SK-N-MC (cell line): ENCODE measurements around the gene TSPAN4.

Experiments
- DNase-seq: peaks from one replicate; pipeline ENCODE4 v3.0.0-alpha.2; 2011; ENCODE audit warnings: low read depth, low spot score
- H3K27ac ChIP-seq: fragments of 200-600 bp; sonication (generic); 2 replicates; pipeline ENCODE4 v1.5.1; 2016; ENCODE audit warnings: mixed run types
- H3K36me3 ChIP-seq: fragments of 200-600 bp; sonication (generic); 2 replicates; pipeline ENCODE4 v1.6.1; 2017; ENCODE audit warnings: antibody characterized with exemption, low read length, mixed read lengths; ENCODE audit not compliant: insufficient read depth
- H3K4me3 ChIP-seq: fragments of 200-600 bp; sonication (generic); 2 replicates; pipeline ENCODE4 v1.5.1; 2016
- H3K9ac ChIP-seq: fragments of 200-600 bp; sonication (generic); 2 replicates; pipeline ENCODE4 v1.8.0; 2017; ENCODE audit warnings: mixed run types, mixed read lengths; ENCODE audit not compliant: insufficient read length
- H3K9me3 ChIP-seq: fragments of 200-600 bp; sonication (generic); 2 replicates; pipeline ENCODE4 v1.6.1; 2017; ENCODE audit warnings: low read depth, mild to moderate bottlenecking, antibody characterized with exemption, low read length, moderate library complexity, mixed read lengths
- EZH2 ChIP-seq: fragments of 200-600 bp; sonication (generic); IDR thresholded peaks from one replicate; pipeline ENCODE4 v1.6.1; 2017; ENCODE audit warnings: antibody characterized with exemption
- FOXP2 ChIP-seq: optimal IDR thresholded peaks from 2 replicates; pipeline ENCODE3; 2011; ENCODE audit warnings: mild to moderate bottlenecking, moderate library complexity; ENCODE audit not compliant: insufficient read depth; ENCODE audit errors: extremely low read length, control extremely low read depth
- POLR2AphosphoS5 ChIP-seq: IDR thresholded peaks from 2 replicates; pipeline ENCODE4 v1.6.1; 2012; ENCODE audit warnings: mild to moderate bottlenecking, low read depth, low read length, borderline replicate concordance

The TSPAN4 gene

GRCh38 chr11:873706-874105 is 31.1 kb downstream of the TSPAN4 start:
- Histone ChIP-seq H3K9ac (no peak overlapping the region), H3K27ac (no peak overlapping the region), H3K36me3 (peaks cover 3% of the 10 kb centered on the region; the same call in 1 of the 2 replicates), H3K9me3 (no peaks in the 10 kb centered on the region), H3K4me3 (no peak overlapping the region)
- no peak for DNase-seq
- TF ChIP-seq EZH2 (no peak), FOXP2 (no peak), POLR2AphosphoS5 (no peak)

DNA sequence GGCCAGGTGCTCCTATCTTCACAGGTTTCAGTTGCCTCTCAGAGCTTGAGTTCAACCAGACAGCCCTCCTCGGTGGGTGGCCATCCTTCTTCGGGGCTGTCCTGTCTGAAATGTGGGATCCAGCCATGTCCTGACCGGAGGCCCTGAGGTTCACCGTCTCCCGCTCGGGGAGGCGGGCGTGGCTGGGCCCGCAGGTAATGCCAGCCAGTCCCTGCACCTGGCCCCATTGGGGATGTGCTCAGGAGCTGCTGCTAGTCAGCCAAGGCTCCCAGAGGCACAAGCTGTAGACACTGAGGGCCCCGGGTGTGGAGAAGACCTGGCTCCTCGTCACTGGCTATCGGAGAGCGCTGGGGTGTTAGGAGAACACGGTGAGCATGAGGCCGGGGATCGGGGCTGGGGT is 32.6 kb downstream of the TSPAN4 start:
- no peak overlapping the region for H3K9ac ChIP-seq
- no peaks in the 10 kb centered on the region for H3K9me3 ChIP-seq
- H3K4me3 ChIP-seq, result no peak overlapping the region
- H3K27ac ChIP-seq, result no peak overlapping the region
- peaks cover 5% of the 10 kb centered on the region; the same call in 1 of the 2 replicates for H3K36me3 ChIP-seq
- TF ChIP-seq FOXP2 (no peak), EZH2 (no peak), POLR2AphosphoS5 (no peak)
- DNase-seq, result no peak

DNA sequence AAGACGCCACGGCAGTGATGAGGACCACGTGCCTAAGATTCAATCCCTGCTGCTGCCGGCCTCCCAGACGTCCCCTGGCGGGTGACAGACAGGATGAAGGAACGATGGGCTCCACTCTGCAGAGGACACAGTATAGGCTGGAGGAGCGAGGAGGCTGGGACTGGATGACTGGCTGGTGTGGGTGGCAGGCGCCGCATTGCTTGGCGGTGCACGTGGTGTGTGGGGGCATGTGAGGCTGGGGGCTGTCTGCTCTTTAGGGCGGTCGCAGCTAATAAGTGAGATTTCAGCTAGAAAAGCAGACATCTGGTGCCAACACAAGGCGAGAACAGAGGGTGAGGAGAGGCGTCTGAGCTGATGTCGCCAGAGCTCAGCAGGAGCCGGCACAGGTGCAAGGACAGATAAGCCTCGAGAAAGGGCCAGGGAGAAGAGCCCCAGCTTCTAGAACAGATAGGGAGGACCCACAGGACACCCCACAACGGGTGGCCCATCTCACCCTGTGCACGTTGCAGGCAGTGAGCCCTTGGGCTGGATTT is 33.2 kb downstream of the TSPAN4 start:
- no peak for DNase-seq
- TF ChIP-seq FOXP2 (no peak), POLR2AphosphoS5 (no peak), EZH2 (no peak)
- Histone ChIP-seq H3K27ac (no peak overlapping the region), H3K9me3 (no peaks in the 10 kb centered on the region), H3K9ac (no peak overlapping the region), H3K36me3 (peaks cover 9% of the 10 kb centered on the region; the same call in 1 of the 2 replicates), H3K4me3 (no peak overlapping the region)

DNA sequence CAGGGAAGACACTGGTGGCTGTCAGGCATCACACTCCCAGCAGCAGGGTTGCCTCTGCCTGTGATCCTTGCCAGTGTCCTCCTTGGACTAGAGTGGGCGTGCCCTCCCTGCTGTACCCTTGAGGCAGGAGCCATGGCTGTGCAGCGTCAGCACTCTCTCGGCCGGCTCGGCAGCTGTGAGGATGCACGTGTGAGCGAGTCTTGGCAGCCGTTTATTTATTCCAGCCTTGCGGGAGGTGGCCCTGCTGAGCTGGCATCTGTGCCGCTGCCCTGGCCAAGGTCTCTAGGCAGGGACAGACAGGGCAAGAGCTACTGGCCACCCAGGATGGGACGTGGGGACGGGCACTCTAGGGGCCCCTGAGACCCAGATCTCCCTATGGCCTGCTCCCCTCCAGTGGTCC is 33.9 kb downstream of the TSPAN4 start:
- Histone ChIP-seq H3K4me3 (no peak overlapping the region), H3K9ac (no peak overlapping the region), H3K27ac (no peak overlapping the region), H3K36me3 (peaks cover 10% of the 10 kb centered on the region; the same call in 1 of the 2 replicates), H3K9me3 (no peaks in the 10 kb centered on the region)
- TF ChIP-seq EZH2 (no peak), FOXP2 (no peak), POLR2AphosphoS5 (peak; percentile 41; the same call in 1 of the 2 replicates)
- DNase-seq, result no peak

DNA sequence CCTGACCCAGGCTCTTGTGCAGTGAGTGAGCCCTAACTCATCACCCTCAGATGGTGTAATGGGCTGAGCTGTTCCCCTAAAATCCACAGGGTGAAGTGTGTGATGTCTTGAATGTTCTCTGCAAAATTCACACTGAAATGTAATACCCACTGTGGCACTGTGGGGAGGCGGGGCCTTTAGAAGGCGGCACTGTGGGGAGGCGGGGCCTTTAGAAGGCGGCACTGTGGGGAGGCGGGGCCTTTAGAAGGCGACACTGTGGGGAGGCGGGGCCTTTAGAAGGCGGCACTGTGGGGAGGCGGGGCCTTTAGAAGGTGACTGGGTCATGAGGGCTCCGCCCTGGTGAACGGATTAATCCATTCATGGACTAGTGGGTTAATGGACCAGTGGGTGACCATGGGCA is 34.9 kb downstream of the TSPAN4 start:
- H3K27ac ChIP-seq, result 0 out of 2 replicates have a peak overlapping the region, but pooled peaks have one; percentile 31
- no peak overlapping the region for H3K9ac ChIP-seq
- no peak for DNase-seq

GRCh38 chr11:880447-880846 is 37.8 kb downstream of the TSPAN4 start:
- H3K9me3 ChIP-seq, result no peaks in the 10 kb centered on the region
- H3K4me3 ChIP-seq, result no peak overlapping the region
- no peak for DNase-seq
- TF ChIP-seq FOXP2, result no peak
- TF ChIP-seq POLR2AphosphoS5, result no peak
- TF ChIP-seq EZH2, result no peak
- H3K9ac ChIP-seq, result no peak overlapping the region
- H3K27ac ChIP-seq, result peak overlapping the region; percentile 26
- H3K36me3 ChIP-seq, result peaks cover 8% of the 10 kb centered on the region; the same call in 1 of the 2 replicates

More for the DNA sequence above, 34.9 kb downstream of the TSPAN4 start:
- Histone ChIP-seq H3K9me3 (no peaks in the 10 kb centered on the region), H3K36me3 (peaks cover 10% of the 10 kb centered on the region; the same call in 1 of the 2 replicates), H3K4me3 (no peak overlapping the region)
- TF ChIP-seq FOXP2 (no peak), POLR2AphosphoS5 (no peak), EZH2 (no peak)

GRCh38 chr11:882596-882995 is 39.9 kb downstream of the TSPAN4 start:
- H3K9ac ChIP-seq, result no peak overlapping the region
- H3K36me3 ChIP-seq, result peaks cover 8% of the 10 kb centered on the region; the same call in 1 of the 2 replicates
- DNase-seq, result peak; percentile 28
- H3K27ac ChIP-seq, result peak overlapping the region; percentile 96
- H3K4me3 ChIP-seq, result 0 out of 2 replicates have a peak overlapping the region, but pooled peaks have one; percentile 20
- H3K9me3 ChIP-seq, result no peaks in the 10 kb centered on the region
- TF ChIP-seq FOXP2 (no peak), EZH2 (no peak), POLR2AphosphoS5 (no peak)

DNA sequence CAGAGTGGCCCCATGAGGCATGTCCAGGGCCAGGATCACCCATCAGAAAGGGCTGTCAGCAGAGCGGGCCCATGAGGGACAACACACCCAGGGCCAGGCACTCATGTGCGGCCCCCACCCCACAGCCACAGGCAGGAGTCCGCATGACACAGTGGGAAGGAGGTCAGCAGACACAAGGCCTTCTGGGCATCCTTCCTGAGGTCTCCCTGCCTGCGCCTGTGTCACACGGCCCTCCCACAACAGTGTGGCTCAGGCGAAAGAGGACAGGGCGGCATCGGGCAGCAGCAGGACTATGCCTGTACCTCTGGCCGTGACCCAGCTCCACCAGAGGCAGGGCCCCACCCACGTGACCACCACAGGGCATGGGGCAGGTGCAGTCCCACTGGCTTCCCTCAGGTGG is 40.9 kb downstream of the TSPAN4 start:
- Histone ChIP-seq H3K4me3 (no peak overlapping the region), H3K36me3 (peaks cover 8% of the 10 kb centered on the region; the same call in 1 of the 2 replicates), H3K9me3 (no peaks in the 10 kb centered on the region), H3K9ac (no peak overlapping the region), H3K27ac (no peak overlapping the region)
- TF ChIP-seq FOXP2, result no peak
- no peak for TF ChIP-seq POLR2AphosphoS5
- no peak for TF ChIP-seq EZH2
- no peak for DNase-seq

- Histone ChIP-seq H3K9ac (no peak overlapping the region), H3K9me3 (no peaks in the 10 kb centered on the region), H3K36me3 (peaks cover 5% of the 10 kb centered on the region; the same call in 1 of the 2 replicates), H3K27ac (no peak overlapping the region), H3K4me3 (no peak overlapping the region)
- TF ChIP-seq FOXP2, result no peak
- TF ChIP-seq POLR2AphosphoS5, result no peak
- no peak for TF ChIP-seq EZH2
- no peak for DNase-seq
Measured at GRCh38 chr11:884578-885070, 42.0 kb downstream of the TSPAN4 start.
